ENCODE data around the gene BCAS4.

- no peak for TF ChIP-seq POLR2A (IDR thresholded peaks at IDR 0.05; ENCODE audit: low read length)
- TF ChIP-seq GATA1 (IDR thresholded peaks at IDR 0.05; ENCODE audit: low read depth, low read length), result no peak
Observed at GRCh38 chr20:50852085-50852484, 57.2 kb downstream of the BCAS4 start.
